ENCODE results near the gene PRKAR1B.
A peak's percentile ranks its signal among the peaks of the same experiment; 100 is the strongest.

PRKAR1B gene

DNA sequence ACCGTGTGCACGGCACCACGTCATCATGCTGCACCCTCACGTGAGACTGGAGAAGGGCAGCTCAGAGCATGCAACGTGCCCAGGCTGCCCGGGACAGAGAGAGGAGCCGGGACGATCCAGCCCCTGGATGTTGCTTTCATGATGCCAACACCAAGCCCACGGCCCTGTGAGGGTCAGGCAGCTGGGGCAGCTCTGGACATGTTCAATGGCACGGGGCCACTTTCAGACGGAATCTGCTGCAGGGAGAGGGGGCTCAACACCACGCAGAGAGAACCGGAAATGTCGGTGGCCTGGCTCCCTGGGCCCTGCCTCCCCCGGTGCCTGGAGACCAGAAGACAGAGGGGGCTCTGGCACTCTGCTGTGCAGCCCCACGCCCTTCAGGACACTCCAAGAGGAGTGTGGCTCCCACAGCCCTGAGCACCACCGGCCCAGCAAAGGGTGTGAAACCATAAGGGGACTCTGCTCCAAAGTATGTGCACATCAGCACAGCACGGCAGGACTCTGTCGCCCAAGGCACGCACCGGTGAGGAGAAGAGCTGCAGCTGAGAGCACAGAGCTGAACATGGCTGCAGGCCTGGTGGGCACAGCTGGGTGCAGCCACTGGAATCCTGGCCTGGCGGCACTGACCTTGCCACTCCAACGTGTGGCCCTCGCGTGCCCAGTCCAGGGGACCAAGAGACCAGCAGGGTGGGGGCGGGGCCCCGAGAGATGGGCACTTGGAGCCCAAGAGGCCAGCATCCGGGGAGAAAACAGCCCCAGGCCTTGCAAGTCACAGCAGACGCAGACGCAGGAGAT is 137.1 kb downstream of the PRKAR1B start:
- DNase-seq (ENCODE audit: low read depth in 2 of 2), result no peak

DNA sequence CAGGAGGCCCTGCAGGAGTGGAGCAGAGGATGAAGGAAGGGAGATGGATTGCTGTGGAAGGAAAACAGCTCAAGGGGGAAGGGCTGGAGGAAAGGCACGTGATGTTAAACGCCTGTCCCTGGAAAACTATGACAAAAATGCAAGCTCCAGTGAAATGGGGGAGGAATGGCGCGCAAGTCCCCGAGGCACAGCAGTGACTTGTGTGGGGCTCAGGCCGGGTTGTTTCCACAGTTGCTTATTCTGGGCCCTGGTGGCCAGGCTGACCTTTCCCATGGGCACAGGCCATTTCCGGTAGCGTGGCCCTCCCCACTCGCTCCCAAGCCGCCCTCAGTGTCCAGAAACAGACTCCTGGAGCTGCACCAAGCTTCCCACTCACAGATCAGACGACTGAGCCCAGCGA is 139.3 kb downstream of the PRKAR1B start:
- DNase-seq (ENCODE audit: low read depth in 2 of 2), result no peak

DNA sequence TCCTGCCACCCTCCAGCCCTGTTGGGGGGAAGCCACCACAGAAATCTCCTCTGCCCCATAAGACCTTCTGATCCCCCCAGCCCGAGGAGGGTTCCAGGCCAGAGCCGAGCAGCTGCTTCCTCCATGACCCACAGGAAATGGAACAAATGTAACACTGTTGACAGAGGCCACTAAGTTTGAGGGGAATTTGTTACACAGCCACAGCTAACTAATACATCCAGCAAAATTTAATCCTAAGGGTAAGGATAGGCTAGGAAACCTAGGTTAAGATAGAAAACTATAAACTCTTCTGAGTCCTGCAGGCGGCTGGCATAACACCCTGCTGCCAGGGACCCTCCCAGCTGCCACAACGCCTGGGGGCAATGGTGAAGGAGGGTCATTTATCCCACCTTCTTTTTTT is 140.6 kb downstream of the PRKAR1B start:
- DNase-seq (ENCODE audit: low read depth in 2 of 2), result no peak

DNA sequence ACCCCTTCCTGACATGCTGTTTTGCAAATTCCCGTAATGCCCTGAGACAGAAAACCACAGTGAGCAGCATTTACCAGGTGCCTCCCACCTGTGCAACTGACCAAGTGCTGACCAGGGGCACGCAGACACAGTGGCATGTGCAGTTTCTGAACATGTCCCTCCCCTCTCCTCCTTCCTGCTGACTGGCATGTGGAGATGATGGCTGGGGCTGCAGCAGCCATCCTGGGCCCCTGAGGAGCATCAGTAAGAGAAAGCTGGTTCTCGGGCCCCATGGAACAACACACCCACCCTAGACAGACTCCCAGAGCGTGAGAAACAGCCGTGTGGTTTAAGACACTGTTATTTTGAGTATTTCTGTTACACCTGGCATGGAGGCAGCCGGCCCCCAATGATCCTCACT is 141.2 kb downstream of the PRKAR1B start:
- no peak for DNase-seq (ENCODE audit: low read depth in 2 of 2)

DNA sequence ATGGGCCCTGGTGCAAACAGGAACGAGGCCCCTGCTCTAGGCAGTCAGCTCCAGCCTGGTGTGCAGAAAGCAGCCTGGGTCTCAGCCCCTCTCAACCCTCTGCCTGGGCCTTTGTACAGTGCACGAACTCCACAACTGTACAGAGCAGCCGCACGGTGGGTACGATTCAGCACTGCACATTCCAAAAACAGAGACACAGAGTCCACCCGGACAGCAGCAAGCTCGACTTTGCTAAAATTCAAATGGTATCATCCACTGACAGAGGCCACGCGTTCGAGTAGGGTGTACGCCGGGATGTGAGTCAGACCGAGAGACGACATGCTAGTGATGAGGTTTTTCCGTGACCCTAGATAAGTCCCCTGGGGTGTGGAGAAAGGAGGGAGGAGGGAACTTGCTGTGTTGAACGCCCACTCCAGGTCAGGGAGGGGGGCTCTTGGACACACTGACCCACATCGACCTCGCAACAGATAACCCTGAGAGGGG is 141.8 kb downstream of the PRKAR1B start:
- DNase-seq (ENCODE audit: low read depth in 2 of 2), result peak; percentile 42 to 69

DNA sequence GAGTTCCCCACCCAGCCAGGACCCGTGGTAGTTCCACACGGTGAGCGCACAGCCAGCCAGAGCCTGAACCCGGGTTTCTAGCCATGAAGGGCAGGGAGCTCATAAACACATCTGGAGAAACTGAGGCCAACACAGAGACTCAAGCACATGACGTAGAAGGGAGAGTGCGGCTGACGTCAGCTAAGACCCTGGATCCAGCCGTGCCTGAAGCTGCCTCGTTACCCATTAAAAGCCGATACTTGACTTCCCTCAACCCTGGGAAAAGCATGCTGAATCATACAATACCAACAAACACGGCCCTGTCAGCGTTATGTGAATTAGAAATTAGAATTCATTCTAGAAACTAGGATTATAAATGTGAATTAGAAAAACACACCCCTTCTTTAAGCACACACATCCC is 142.3 kb downstream of the PRKAR1B start:
- no peak for DNase-seq (ENCODE audit: low read depth in 2 of 2)

DNA sequence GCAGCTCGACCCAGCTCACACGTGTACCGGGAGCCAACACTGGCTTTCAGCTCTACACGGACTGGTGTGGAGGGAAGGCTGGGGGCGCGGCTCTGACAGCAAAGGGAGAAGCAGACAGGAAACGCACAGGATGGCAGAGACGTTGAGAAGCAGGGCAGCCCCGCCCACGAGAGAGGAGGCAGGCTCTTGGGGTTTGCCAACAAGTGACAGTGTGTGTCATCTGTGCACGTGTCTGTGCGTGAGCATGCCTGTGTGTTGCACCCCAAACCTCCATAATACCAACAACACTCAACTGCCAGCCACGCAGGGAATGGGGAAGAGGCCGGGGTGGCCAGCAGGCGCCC is 143.0 kb downstream of the PRKAR1B start:
- DNase-seq (ENCODE audit: low read depth in 2 of 2), result peak; percentile 88 to 91

DNA sequence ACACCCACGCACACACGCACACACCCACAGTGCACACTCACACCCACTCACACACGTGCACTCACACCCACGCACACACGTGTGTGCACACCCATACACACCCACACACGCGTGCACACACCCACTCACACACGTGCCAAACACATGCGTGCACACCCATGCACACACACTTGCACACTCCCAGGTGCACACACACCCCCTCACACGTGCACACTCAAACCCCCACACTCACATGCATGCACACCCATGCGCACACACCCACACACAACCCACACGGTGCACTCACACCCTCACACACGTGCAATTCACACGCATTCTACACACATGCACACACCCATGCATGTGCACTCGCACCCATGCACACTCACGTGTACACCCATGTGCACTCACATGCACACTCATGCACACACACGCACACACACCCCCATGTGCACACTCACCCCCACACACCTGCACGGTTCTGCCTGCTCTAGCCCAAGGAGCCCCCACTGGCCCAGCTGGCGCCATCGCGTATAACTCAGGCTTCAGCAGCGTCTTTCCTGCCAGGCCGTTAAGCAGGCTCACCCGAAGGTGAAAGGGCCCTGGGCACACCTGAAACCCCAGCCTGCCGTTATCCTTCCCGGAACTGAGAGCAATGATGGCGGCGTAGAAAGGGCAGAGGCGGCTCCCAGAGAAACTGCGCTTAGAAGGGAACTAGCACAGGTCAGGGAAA is 143.5 kb downstream of the PRKAR1B start:
- DNase-seq (ENCODE audit: low read depth in 2 of 2), result no peak

DNA sequence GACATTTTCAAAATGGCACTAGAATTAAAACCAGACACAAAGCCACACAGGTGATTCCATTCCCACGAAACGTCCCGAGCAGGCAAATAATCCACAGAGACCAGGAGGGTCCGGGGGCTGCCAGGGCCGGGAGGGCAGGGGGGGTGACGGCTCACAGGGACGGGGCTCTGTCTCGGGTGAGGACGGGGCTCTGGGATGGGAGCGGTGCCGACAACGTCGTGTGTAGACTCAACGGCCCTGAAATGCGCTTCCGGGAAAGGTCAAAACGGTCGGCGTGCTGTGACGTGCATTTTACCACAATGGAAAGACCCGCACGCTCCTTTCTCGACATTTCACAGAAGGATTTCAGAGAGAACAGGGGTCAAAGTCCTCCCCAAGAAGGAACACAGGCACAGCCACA is 144.2 kb downstream of the PRKAR1B start:
- DNase-seq (ENCODE audit: low read depth in 2 of 2), result no peak

DNA sequence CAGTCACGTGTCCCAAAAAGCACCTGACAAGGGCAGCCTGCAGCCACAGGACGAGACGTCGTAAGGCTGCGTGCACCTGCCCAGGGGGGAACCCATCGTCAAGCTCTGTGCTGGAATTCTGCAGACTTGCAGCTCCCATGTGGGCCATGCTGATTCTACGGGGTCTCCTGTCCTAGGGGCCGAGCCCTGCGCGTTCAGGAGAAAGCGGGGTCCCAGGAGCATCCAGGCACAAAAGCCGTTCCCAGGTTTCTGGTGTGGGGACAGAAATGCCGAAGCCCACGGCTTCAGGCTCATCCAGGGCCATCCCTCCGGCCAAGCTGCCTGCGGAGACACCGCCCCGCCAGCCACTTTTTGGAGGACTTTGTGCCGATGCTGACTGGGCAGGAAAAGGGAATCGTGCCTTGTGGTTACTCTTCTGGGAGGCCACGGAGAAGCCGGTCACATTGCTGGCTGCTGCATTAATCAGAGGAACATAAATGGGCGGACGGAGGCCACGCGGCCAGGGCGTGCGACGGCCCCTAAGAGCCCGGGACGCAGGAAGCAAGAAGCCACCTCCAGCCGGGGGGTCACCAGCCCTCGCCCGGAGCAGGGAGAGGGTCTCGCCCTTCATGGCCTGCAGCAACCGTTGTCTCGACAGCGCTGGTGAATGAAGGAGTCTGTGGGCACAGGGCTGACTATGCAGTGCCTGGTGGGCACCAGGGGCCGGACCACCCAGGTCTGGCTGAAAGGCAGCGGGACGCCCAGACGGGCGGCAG is 144.8 kb downstream of the PRKAR1B start:
- no peak for DNase-seq (ENCODE audit: low read depth in 2 of 2)

DNA sequence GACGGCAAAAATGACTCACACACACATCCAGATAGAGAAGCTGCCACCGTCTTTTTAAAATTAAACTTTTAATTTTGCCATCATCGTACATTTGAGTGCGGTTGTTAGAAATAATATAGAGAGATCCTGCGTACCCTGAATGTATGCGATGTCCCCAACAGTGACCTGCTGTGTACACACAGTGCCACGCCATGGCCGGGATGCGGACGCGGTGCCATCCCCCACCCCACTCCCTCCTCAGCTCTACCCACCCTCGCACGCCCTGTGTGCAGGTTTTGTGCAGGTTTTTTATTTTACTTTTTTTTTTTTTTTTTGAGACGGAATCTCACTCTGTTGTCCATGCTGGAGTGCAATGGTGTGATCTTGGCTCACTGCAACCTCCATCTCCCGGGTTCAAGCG is 148.7 kb downstream of the PRKAR1B start:
- no peak for DNase-seq (ENCODE audit: low read depth in 2 of 2)

DNA sequence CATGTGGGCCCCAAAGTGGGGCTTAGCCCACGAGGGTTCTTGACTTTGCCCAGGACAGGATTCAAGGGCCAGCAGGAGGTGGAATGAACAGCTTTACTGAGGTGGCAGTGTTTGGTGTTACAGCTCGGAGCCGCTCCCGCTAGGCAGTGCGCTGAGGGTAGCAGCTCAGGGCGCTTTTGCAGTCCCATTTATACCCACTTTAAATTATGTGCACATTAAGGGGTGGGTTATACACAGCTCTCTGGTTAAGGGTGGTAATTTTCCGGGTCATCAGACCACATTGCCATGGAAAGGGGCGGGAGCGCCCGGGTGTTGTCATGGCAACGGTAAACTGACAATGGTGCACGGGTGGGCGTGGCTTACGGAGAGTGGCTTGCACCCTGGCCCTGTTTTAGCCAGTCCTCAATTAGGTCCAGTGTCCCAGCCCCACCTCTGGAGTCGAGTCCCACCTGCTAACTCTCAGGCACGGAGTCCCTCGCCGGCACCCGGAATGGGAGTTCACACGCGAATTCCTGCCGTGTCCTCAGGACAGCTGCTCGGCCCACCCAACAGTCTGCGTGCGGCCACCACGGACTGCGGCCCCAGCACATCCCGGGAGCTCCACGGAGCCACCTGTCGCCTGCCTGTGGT is 149.2 kb downstream of the PRKAR1B start:
- no peak for DNase-seq (ENCODE audit: low read depth in 2 of 2)

DNA sequence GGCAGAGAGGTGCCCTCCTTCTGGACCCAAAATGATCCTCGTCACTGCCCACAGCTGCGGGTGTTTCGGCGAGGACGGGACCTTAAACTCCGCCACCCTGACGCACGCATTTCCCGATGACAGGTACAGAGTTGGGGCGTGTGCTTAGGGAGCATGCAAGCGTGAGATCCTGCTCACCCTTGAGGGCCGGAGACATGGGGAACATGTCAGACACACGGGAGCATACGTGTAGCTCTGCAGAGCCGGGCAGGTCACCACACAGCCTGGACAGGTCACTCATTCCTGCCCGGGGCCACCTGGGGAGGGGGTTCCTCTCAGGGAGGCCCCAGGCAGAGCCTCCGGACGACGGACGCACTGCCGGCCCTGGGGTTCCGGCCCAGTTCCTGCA is 149.8 kb downstream of the PRKAR1B start:
- DNase-seq (ENCODE audit: low read depth in 2 of 2), result no peak

DNA sequence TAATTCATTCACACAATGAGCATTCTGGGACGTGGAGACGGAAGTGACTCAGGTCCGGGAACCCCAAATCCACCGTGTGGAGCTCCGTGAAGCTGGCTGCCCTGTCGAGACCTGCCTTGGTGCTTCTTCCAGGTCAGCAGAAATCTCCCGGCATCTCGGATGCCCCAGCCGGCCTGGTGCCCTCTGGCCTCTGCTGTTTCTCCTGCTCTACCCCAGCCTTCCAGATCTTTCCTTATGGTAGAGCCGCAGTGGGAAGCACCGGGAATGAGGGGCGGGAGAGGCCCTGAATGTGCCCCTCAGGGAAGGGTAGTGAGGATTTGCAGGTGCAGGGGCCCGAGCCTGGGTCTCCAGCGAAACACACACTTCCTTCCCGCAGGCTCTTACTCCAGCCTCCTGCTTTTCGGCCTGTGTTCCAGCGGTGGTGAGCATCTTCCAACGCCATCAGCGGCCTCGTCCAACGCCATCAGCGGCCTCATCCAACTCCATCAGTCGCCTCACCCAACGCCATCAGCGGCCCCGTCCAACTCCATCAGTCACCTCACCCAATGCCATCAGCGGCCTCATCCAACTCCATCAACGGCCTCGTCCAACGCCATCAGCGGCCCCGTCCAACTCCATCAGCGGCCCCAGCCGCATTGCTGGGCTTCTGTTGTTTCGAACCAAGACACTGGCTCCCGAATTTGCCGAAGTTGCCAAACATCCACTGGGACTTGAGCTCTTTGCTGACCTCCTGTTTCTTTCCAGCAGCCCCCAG is 150.4 kb downstream of the PRKAR1B start:
- DNase-seq (ENCODE audit: low read depth in 2 of 2), result no peak

DNA sequence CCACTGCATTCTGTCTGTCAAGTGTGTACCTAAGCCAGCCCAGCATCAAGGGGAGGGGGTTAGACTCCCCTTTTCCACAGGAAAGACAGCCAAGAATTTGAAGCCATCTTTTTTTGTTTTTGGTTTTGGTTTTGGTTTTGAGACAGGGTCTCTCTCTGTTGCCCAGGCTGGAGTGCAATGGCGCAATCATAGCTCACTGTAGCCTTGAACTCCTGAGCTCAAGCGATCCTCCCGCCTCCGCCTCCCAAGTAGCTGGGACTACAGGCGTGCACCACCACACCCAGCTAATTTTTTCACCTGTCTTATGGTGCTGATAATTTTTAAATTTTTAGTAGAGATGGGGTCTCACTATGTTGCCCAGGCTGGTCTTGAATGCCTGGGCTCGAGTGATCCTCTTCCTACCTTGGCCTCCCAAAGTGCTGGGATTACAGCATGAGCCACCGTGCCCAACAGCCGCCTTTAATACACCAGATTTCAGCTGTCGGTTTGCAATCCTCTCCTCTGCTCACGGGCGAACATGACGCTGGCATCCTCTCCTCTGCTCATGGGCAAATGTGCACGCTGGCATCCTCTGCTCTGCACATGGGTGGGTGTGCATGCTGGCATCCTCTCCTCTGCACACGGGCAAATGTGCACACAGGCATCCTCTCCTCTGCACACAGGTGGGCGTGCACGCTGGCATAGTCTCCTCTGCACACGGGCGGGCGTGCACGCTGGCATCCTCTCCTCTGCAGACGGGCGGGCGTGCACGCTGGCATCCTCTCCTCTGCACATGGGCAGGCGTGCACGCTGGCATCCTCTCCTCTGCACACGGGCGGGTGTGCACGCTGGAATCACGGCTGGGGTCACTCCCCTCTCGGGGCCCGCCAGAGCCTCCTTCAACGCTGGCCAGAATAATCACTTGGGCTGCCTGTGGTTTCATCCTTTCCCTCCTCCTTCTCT is 151.4 kb downstream of the PRKAR1B start:
- no peak for DNase-seq (ENCODE audit: low read depth in 2 of 2)

DNA sequence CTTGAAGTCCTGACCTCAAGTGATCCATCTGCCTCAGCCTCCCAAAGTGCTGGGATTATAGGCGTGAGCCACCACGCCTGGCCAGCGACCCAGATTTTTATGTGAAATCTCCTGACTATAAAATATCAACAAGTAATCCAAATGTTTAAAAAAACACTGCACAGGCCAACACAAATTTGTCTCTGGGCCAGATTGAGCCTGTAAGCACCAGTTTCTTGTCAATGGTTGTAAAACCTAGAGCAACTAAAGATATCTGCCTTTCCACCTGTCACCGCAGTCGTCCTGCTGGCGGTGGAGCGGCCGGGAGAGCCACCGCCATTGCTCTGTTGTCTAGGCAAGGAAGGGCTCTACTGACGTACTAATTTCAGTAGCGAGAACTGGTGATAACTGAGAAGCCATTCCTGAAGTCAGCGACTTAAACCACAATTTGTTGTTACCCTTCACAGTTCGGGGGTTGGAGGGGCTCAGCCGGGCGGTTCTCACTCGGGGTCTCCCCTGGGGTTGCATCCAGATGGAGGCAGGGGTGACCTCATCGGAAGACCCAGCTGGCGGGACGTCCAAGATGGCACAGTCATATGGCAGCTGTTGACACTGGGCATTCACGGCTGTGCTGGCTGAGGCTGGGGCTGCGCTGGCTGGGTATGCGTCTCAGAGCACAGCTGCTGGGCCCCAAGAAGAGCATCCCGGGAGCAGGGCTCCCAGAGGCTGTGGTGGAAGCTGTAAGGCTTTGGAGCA is 152.3 kb downstream of the PRKAR1B start:
- no peak for DNase-seq (ENCODE audit: low read depth in 2 of 2)

DNA sequence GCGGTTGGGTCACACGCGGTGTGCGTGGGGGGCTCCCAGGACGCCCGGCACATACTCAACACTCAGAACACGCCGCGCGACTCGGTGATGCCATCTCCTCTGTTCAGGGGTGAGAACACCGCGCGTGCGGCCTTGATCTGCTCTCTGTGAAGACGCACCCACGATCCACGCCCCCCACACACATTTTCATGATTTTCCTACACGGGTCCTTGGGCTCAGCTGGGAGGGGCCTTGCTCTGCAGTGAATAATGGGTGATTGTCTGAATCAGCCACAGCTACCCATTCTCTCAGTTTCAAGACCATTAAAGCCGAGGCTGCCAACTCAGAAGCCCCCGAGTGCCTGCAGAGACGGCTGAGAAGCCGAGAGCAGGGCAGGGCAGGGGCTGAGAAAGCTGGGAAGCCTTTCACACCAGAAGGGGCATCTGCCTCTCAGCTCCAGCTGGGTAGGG is 153.1 kb downstream of the PRKAR1B start:
- no peak for DNase-seq (ENCODE audit: low read depth in 2 of 2)

DNA sequence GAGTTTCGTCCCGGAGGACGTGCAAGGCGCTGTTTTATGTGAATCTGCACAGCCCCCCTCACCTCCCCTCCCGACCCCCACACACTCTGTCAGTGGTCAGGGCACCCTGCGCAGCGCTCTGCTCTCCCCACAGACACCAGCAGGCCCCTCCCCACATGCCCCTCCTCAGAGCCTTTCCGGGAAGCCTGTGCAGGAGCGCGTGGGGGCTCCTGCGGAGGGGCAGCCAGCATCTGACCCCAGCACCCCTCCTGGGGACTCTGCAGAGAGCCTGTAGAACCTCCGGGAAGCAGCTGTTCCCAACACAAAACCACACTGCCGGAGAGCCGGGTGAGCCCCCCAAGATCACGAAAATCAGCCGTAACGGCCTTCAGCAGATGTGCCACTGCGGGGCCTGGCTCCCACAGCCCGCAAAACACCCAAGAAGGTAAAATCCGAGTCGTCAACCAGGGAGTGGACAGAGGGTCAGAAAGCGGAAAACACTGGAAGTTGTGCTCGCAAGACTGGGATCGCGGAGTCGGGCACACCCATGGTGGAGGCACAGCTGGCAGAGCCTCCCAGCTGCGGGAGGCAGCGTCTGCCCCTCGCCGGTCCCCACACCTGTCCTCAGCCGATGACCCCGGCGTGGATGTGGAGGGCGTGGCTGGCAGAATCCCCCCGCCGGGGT is 153.7 kb downstream of the PRKAR1B start:
- DNase-seq (ENCODE audit: low read depth in 2 of 2), result no peak

Measured in stimulated activated CD8-positive, alpha-beta memory T cell treated with anti-CD3 and anti-CD28 coated beads, Interleukin-7, amount 100 ng/mL, for 4 hours (primary cell).